ENCODE measurements around the gene MSI2. TPM values are rescaled to one million over a fixed set of nuclear protein-coding genes. Genes with fewer than 3 reads are reported as not detected.

MSI2 gene
- total RNA-seq, 1 donor from 2014 or later: 144 TPM

DNA sequence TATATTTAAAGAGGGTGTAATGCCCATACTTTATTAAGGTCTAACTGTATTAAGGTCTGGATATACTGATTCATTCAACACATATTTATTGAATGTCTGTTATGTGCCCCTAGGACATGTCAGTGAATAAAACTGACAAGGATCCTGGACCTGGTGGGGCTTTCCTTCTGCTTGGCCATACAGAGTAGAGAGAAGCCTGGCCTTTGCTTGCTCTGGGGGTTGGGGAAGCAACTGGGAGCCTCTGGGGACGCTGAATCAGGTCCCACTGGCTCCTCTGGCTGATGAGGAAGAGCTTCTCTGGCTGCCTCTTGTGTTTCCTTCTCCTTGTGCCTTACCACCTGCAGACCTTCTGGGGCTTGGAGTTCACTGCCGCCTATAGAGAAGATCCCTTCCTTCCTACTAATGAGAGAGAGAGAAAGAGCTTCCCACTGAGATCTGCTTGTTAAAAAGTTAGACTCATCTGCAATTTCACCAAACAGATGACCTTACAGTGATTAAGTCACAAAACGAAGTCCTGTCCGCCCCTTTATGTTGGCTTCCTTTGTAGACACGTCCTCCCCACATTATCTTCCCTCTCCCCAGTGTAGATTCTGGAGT lies 49.7 kb downstream of the MSI2 start:
- Mint-ChIP-seq H3K27ac (no peak overlapping the region), H3K4me1 (peaks cover 7% of the 10 kb centered on the region), H3K27me3 (ENCODE audit: low read depth) (no peaks in the 10 kb centered on the region), H3K4me3 (no peak overlapping the region), H3K36me3 (peaks cover 25% of the 10 kb centered on the region), H3K9me3 (no peaks in the 10 kb centered on the region)
- TF ChIP-seq, protein P1, sequence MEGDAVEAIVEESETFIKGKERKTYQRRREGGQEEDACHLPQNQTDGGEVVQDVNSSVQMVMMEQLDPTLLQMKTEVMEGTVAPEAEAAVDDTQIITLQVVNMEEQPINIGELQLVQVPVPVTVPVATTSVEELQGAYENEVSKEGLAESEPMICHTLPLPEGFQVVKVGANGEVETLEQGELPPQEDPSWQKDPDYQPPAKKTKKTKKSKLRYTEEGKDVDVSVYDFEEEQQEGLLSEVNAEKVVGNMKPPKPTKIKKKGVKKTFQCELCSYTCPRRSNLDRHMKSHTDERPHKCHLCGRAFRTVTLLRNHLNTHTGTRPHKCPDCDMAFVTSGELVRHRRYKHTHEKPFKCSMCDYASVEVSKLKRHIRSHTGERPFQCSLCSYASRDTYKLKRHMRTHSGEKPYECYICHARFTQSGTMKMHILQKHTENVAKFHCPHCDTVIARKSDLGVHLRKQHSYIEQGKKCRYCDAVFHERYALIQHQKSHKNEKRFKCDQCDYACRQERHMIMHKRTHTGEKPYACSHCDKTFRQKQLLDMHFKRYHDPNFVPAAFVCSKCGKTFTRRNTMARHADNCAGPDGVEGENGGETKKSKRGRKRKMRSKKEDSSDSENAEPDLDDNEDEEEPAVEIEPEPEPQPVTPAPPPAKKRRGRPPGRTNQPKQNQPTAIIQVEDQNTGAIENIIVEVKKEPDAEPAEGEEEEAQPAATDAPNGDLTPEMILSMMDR (IDR thresholded peaks at IDR 0.05; ENCODE audit: unreplicated experiment): no peak
- DNase-seq (ENCODE audit: low spot score in 2 of 2, unreplicated experiment in 2 of 2): no peak

DNA sequence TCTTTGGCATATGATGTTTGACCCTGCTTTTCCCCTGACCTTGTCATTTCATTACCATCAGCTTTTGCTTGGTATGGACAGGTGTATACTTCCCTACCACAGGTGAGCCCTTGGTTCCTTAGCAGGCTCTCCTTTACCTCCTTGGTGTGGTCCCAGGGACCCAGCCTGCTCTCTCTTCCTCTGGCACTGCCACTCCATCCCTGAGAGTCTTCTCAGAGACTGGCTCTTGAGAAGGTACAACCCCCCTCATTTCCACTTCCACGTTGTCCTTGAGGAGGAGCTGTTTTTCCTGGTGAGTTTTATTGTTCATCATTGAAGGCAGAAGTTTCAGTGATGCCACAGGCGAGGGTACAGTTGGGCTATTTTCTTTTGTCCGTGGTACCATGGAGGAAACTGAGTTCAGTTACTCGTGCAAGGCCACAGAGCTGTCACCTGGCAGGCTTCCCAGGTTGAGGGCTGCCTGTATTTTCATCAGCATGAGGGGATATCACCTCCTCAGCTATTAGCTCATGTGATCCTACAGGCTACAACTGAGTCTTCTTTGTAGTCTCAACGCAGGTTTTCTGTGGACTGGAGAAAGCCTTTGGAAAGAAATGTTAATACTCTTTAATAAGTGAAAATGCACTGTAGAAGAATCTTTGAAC lies 52.3 kb downstream of the MSI2 start:
- H3K4me1 Mint-ChIP-seq: no peaks in the 10 kb centered on the region
- H3K36me3 Mint-ChIP-seq: peaks cover 19% of the 10 kb centered on the region
- no peaks in the 10 kb centered on the region for H3K27me3 Mint-ChIP-seq (ENCODE audit: low read depth)
- H3K27ac Mint-ChIP-seq: no peak overlapping the region
- no peak for DNase-seq (ENCODE audit: low spot score in 2 of 2, unreplicated experiment in 2 of 2)
- TF ChIP-seq, protein P1 (IDR thresholded peaks at IDR 0.05; ENCODE audit: unreplicated experiment): no peak
- no peak overlapping the region for H3K4me3 Mint-ChIP-seq
- H3K9me3 Mint-ChIP-seq: no peaks in the 10 kb centered on the region

DNA sequence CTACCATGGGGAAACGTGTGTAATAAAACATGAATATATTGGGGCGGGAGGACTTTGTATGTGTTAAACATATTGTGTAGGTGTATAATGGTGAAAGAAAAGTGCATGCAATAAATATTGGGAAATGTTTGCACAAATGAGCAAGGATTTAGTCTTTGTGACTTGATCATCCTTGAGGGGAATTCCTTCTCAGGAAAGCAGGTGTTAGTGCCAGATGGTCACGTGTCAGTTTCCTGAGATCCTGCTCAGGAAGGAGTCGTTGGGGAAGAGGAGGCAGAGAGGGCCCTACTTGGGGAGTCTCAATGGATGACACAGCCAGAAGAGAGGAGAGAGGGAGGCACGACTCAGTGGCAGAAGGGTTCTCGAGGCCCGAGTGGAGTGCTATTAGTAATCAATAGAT lies 53.2 kb downstream of the MSI2 start:
- H3K4me1 Mint-ChIP-seq: no peaks in the 10 kb centered on the region
- TF ChIP-seq, protein P1 (IDR thresholded peaks at IDR 0.05; ENCODE audit: unreplicated experiment): no peak

DNA sequence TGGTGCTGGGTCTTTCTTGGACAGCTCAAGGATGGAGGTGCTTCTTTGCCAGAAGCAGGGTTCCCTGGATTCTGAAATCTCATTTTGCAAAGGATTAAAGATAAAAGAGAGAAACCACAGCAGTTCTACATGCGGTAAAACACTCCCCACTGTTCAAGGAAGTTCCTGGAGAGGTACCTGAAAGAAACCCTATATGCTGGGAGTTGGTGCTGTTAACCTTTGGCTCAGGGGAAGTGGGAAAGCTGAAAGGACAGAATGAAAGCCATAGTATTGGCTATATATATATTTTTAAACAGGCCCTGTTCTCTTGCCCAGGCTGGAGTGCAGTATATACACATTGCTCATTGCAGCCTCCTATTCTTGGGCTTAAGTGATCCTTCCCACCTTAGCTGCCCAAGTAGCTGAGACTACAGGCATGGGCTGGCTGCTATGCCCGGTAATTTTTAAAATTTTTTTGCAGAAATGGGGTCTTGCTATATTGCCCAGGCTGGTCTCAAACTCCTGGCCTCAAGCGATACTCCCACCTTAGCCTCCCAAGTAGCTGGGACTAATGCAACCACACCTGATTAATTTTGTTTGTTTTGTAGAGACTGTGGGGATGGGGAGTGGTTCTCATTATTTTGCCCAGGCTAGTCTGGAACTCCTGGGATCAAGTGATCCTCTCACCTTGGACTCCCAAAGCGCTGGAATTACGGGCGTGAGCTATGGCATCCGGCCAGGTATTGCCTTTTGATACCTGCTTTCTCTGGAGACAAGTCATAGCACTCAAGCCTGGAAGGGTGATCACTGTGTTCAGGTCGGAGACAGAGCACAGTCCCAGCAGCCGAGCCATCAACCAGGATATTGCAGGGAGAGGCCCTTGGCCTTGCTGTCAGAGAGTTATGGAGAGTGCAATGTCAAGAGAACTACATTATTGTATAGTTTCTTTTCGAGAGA lies 55.2 kb downstream of the MSI2 start:
- Mint-ChIP-seq H3K36me3 (peaks cover 12% of the 10 kb centered on the region), H3K9me3 (no peaks in the 10 kb centered on the region), H3K4me3 (no peak overlapping the region), H3K4me1 (no peaks in the 10 kb centered on the region), H3K27ac (peak overlapping the region; percentile 8), H3K27me3 (ENCODE audit: low read depth) (no peaks in the 10 kb centered on the region)
- TF ChIP-seq, protein P1 (IDR thresholded peaks at IDR 0.05; ENCODE audit: unreplicated experiment): no peak
- DNase-seq (ENCODE audit: low spot score in 2 of 2, unreplicated experiment in 2 of 2): no peak

More for the DNA sequence above, 53.2 kb downstream of the MSI2 start:
- Mint-ChIP-seq H3K27ac (no peak overlapping the region), H3K36me3 (peaks cover 21% of the 10 kb centered on the region), H3K27me3 (ENCODE audit: low read depth) (no peaks in the 10 kb centered on the region), H3K4me3 (no peak overlapping the region), H3K9me3 (no peaks in the 10 kb centered on the region)
- no peak for DNase-seq (ENCODE audit: low spot score in 2 of 2, unreplicated experiment in 2 of 2)

DNA sequence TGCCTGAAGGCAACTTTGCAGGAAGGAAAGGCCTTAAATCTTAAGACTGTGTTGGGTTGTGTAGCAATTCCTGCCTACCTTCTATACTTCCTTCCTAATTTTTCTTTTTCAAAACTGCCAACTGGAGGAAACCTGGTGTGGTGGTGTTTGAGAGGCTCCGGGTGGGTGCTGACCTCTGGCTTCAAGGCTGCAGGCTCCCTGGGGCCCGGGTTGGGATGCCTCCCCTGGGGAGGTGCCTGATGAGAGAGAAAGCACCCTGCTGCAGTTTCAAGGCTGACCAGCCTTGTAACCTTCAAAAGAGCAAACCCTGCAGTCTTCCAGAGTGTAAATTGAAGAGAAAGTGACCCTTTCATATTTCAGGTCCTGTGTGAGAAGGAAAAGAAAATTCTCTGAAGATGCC lies 55.9 kb downstream of the MSI2 start:
- no peak overlapping the region for H3K27ac Mint-ChIP-seq
- no peak overlapping the region for H3K4me3 Mint-ChIP-seq
- no peak for DNase-seq (ENCODE audit: low spot score in 2 of 2, unreplicated experiment in 2 of 2)
- TF ChIP-seq, protein P1 (IDR thresholded peaks at IDR 0.05; ENCODE audit: unreplicated experiment): no peak
- H3K4me1 Mint-ChIP-seq: no peaks in the 10 kb centered on the region
- H3K27me3 Mint-ChIP-seq (ENCODE audit: low read depth): no peaks in the 10 kb centered on the region
- no peaks in the 10 kb centered on the region for H3K9me3 Mint-ChIP-seq
- peaks cover 9% of the 10 kb centered on the region for H3K36me3 Mint-ChIP-seq

Measured in mesothelial cell of epicardium (in vitro differentiated cells).